ENCODE measurements around the gene DNAJB12.
"Not testable (repeated sequence)": the region's sequence is repeated elsewhere in the genome, so short reads cannot be mapped to it uniquely, and the experiment has no call there.

DNAJB12 gene

DNA sequence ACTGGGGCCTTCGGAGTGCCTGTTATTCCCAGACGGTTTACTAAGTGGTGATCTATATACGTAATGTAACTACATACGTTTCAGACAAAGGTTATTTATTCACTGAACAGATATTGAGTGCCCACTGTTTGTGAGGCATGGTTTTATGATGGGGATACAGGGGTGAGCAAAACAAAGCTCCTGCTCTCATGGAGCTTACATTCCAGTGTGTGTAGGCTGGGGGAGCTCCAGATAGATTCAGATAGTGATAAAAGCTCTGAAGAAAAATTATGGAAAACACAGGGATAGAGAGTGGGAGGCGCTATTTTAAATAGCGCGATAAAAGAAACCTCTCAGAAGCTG lies 466 bp upstream of the DNAJB12 start:
- peak overlapping the region; percentile 99 for H3K4me3 ChIP-seq (replicated peaks; ENCODE audit: low read depth, low read length)
- TF ChIP-seq, protein P1, sequence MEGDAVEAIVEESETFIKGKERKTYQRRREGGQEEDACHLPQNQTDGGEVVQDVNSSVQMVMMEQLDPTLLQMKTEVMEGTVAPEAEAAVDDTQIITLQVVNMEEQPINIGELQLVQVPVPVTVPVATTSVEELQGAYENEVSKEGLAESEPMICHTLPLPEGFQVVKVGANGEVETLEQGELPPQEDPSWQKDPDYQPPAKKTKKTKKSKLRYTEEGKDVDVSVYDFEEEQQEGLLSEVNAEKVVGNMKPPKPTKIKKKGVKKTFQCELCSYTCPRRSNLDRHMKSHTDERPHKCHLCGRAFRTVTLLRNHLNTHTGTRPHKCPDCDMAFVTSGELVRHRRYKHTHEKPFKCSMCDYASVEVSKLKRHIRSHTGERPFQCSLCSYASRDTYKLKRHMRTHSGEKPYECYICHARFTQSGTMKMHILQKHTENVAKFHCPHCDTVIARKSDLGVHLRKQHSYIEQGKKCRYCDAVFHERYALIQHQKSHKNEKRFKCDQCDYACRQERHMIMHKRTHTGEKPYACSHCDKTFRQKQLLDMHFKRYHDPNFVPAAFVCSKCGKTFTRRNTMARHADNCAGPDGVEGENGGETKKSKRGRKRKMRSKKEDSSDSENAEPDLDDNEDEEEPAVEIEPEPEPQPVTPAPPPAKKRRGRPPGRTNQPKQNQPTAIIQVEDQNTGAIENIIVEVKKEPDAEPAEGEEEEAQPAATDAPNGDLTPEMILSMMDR (IDR thresholded peaks at IDR 0.05; ENCODE audit: low read length, missing control alignments), result no peak
- no peak for DNase-seq (ENCODE audit: low read depth)

DNA sequence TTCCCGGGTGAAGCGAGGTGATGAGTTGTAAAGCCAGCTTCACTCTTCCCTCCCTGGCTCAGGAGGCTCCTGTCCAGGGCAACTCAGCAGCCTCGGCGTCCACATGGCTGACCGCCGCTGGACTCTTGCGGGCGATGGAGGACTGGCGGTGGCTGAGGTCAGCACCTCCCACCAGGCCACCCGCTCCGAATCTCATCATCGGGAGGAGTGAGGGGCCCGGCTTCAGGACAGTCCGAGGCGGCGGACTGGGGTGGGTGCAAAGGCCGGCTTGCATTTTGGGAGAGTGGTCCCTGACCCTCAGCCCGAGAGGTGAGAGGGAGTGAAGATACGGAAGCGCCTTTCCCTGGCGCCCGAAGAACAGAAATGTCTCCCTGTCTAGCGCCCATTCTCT lies 759 bp downstream of the DNAJB12 start:
- TF ChIP-seq, protein P1 (IDR thresholded peaks at IDR 0.05; ENCODE audit: low read length, missing control alignments), result no peak
- peak overlapping the region; percentile 99 for H3K4me3 ChIP-seq (replicated peaks; ENCODE audit: low read depth, low read length)
- DNase-seq (ENCODE audit: low read depth), result peak; percentile 29

DNA sequence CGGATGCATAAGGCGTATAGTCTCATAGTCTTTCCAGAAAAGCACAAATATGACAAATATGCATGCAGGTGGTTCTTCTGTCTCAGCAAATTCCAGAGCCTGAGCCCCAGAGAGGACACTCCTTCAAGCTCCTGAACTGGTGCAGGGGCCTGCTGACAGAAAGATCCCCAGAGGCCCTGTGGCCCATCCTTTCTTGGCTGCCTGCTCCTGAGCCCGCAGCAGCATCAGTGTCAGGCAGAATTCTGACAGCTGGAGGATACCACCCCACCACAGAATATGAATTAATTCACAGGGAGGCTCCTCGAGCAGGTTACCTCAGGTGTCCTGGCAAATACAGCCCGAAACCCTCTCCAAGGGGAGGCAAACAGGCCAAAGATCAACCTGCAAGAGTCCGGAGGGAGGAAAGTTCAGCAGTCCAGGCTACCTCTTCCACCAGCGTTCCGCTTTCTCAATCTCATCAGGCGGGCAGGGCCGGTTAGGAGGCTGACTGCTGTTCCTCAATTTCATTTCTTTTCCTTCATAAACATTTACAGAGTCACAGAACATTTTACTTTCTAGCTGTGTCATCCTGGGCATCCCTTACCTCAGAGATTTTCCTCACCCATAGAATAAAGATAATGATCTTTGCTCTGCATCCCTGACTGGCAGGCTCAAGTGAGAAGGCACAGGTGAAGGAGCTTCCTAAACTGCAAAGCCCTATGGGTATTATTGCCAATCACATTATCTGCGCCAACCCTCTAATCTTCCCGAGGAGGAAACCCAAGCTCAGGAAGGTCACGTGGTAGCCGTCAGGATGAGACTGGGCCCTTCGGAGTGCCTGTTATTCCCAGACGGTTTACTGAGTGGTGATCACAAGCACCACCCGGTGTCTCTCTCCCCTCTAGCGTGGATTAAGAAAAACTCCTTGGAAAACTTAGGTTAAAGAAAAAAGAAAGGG lies 1.4 kb downstream of the DNAJB12 start:
- TF ChIP-seq, protein P1 (IDR thresholded peaks at IDR 0.05; ENCODE audit: low read length, missing control alignments), result no peak
- DNase-seq (ENCODE audit: low read depth), result peak; percentile 48
- H3K4me3 ChIP-seq (replicated peaks; ENCODE audit: low read depth, low read length), result peak overlapping the region; percentile 99

DNA sequence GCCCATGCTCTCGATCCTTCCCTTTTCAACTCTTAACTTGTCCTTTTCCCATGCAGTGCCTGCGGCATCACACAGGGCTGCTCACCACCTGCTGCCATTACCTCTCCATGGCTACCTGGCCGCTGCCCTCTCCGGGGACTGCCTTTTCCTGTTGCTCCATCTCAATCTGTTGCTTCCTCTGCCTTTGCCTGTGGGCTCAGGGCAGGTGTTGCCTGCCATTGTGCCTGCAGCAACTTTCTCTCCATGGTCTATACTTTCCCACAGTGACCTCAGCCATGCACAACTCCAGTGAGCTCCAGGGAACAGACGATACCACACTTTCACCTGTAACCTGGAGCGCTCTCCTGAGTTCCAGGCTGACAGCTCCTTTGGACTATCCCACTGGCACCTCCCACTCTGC lies 3.2 kb downstream of the DNAJB12 start:
- TF ChIP-seq, protein P1 (IDR thresholded peaks at IDR 0.05; ENCODE audit: low read length, missing control alignments), result no peak
- no peak for DNase-seq (ENCODE audit: low read depth)
- no peak overlapping the region for H3K4me3 ChIP-seq (replicated peaks; ENCODE audit: low read depth, low read length)

DNA sequence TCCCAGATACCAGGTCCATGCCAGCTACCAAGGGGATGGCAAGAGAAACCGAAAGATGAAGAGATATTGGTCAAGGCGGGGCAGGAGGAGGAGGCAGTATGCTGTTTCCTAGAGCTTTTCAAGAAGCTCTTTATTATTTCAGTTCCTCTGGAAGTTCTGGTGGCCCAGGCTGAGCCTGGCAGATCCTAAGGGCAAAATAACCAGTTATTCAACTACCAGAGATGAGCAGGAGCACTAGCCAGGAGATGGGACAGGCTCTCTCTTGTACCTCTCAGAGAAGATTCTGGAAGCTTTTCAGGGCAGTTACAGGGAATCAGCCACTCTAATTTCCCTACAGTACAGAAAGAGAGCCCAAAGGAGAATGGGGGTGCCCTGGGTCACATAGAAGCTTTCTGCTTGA lies 5.3 kb downstream of the DNAJB12 start:
- H3K4me3 ChIP-seq (replicated peaks; ENCODE audit: low read depth, low read length), result no peak overlapping the region
- TF ChIP-seq, protein P1 (IDR thresholded peaks at IDR 0.05; ENCODE audit: low read length, missing control alignments), result no peak
- DNase-seq (ENCODE audit: low read depth), result no peak

DNA sequence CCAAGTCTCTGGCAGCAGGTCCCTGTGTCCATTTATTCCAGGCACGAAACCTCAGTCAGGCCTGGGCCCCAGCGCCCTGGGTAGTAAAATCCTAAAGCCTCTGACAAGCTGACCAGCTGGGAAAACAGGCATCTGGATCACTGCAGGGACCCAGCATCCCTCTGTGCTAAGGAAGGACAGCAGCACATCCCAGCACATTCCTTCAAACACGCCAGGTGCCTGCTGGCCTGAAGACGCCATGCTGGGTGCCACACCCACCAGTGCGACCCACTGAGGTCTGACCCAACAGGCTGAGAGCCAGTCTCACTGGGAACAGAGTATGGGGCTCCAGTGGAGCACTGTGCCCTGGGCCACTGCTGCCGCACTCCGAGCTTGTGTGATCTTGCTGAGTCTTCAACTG lies 6.4 kb downstream of the DNAJB12 start:
- H3K4me3 ChIP-seq (replicated peaks; ENCODE audit: low read depth, low read length), result no peak overlapping the region
- TF ChIP-seq, protein P1 (IDR thresholded peaks at IDR 0.05; ENCODE audit: low read length, missing control alignments), result no peak
- no peak for DNase-seq (ENCODE audit: low read depth)

DNA sequence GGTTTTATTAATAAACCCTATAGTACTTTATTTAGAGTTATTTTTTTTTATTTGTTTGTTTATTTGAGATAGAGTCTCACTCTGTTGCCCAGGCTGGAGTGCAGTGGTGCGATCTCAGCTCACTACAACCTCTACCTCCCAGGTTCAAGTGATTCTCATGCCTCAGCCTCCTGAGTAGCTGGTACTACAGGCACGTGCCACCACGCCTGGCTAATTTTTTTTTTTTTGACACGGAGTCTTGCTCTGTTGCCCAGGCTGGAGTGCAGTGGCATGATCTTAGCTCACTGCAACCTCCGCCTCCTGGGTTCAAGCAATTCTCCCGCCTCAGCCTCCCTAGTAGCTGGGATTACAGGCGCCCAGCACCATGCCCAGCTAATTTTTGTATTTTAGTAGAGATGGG lies 8.6 kb downstream of the DNAJB12 start:
- DNase-seq (ENCODE audit: low read depth); H3K4me3 ChIP-seq (replicated peaks; ENCODE audit: low read depth, low read length): not testable (repeated sequence)
